Loucy (cell line): Measurements from ENCODE around the gene PKP4.

Experiments
- H2AFZ ChIP-seq: fragments of 200-600 bp; sonication (generic); 2 replicates; pipeline ENCODE4 v1.6.0; 2016; ENCODE audit warnings: antibody characterized with exemption, mild to moderate bottlenecking, low read length, moderate library complexity
- H3F3A ChIP-seq: fragments of 200-600 bp; 2 replicates; pipeline ENCODE4 v1.6.0; 2016; ENCODE audit warnings: antibody characterized with exemption, low read depth, mild to moderate bottlenecking
- H3K27me3 ChIP-seq: fragments of 200-600 bp; sonication (generic); 2 replicates; pipeline ENCODE4 v1.6.1; 2014; ENCODE audit warnings: low read length, mild to moderate bottlenecking; ENCODE audit not compliant: insufficient read depth, poor library complexity, severe bottlenecking
- H3K36me3 ChIP-seq: fragments of 200-600 bp; sonication (generic); 2 replicates; pipeline ENCODE4 v1.6.1; 2016; ENCODE audit warnings: low read length; ENCODE audit not compliant: insufficient read depth
- H3K4me1 ChIP-seq: fragments of 200-600 bp; sonication (generic); 2 replicates; pipeline ENCODE4 v1.5.1; 2014; ENCODE audit warnings: low read length, mild to moderate bottlenecking; ENCODE audit not compliant: insufficient read depth, poor library complexity, severe bottlenecking
- H3K4me2 ChIP-seq: fragments of 200-600 bp; sonication (generic); 2 replicates; pipeline ENCODE4 v1.6.0; 2014; ENCODE audit warnings: antibody characterized with exemption, low read length, low read depth, mild to moderate bottlenecking; ENCODE audit not compliant: poor library complexity, severe bottlenecking
- H3K4me3 ChIP-seq: fragments of 200-600 bp; sonication (generic); 2 replicates; pipeline ENCODE4 v1.5.1; 2014; ENCODE audit warnings: low read length, mild to moderate bottlenecking, mixed read lengths; ENCODE audit not compliant: poor library complexity, severe bottlenecking
- H3K79me2 ChIP-seq: fragments of 200-600 bp; sonication (generic); 2 replicates; pipeline ENCODE4 v1.6.1; 2014; ENCODE audit warnings: low read length; ENCODE audit not compliant: insufficient read depth
- H3K9ac ChIP-seq: fragments of 200-600 bp; sonication (generic); 2 replicates; pipeline ENCODE4 v1.6.0; 2014; ENCODE audit warnings: mild to moderate bottlenecking, low read depth, low read length, moderate library complexity; ENCODE audit not compliant: poor library complexity, severe bottlenecking
- H3K9me2 ChIP-seq: fragments of 200-600 bp; sonication (generic); replicated peaks from 2 replicates; pipeline ENCODE4 v1.6.1; 2016; ENCODE audit warnings: low read depth, low read length, mixed read lengths
- H3K9me3 ChIP-seq: fragments of 200-600 bp; sonication (generic); 2 replicates; pipeline ENCODE4 v1.6.1; 2014; ENCODE audit warnings: mild to moderate bottlenecking, antibody characterized with exemption, low read length, low read depth; ENCODE audit not compliant: insufficient read depth
- H4K20me1 ChIP-seq: fragments of 200-600 bp; sonication (generic); 2 replicates; pipeline ENCODE4 v1.6.0; 2014; ENCODE audit warnings: antibody characterized with exemption, low read length, mild to moderate bottlenecking; ENCODE audit not compliant: insufficient read depth, poor library complexity, severe bottlenecking
- CTCF ChIP-seq: fragments of 200-600 bp; sonication (generic); conservative IDR thresholded peaks from 2 replicates; pipeline ENCODE4 v1.5.1; 2014; ENCODE audit warnings: mild to moderate bottlenecking, antibody characterized with exemption, low read length
- EZH2phosphoT487 ChIP-seq: fragments of 200-600 bp; IDR thresholded peaks from 2 replicates; pipeline ENCODE4 v1.6.1; 2018; ENCODE audit warnings: antibody characterized with exemption, mild to moderate bottlenecking, moderate library complexity, borderline replicate concordance

Gene PKP4

GRCh38 chr2:158728422-158728821 lies 271.7 kb downstream of the PKP4 start:
- Histone ChIP-seq H3K9ac (no peak overlapping the region), H3K27me3 (no peaks in the 10 kb centered on the region), H3F3A (no peaks in the 10 kb centered on the region), H2AFZ (no peak overlapping the region), H4K20me1 (no peaks in the 10 kb centered on the region), H3K4me2 (no peak overlapping the region), H3K9me2 (no peaks in the 10 kb centered on the region), H3K36me3 (no peaks in the 10 kb centered on the region), H3K79me2 (no peaks in the 10 kb centered on the region), H3K4me3 (no peak overlapping the region), H3K4me1 (no peaks in the 10 kb centered on the region), H3K9me3 (no peaks in the 10 kb centered on the region)
- TF ChIP-seq EZH2phosphoT487 (no peak), CTCF (no peak)

GRCh38 chr2:158729451-158729850 lies 272.7 kb downstream of the PKP4 start:
- H4K20me1 ChIP-seq, result no peaks in the 10 kb centered on the region
- no peaks in the 10 kb centered on the region for H3K27me3 ChIP-seq
- no peak overlapping the region for H2AFZ ChIP-seq
- H3K9ac ChIP-seq, result no peak overlapping the region
- H3K9me3 ChIP-seq, result no peaks in the 10 kb centered on the region
- H3K4me1 ChIP-seq, result no peaks in the 10 kb centered on the region
- H3K4me3 ChIP-seq, result no peak overlapping the region
- H3K79me2 ChIP-seq, result no peaks in the 10 kb centered on the region
- TF ChIP-seq EZH2phosphoT487, result no peak
- no peak for TF ChIP-seq CTCF
- no peaks in the 10 kb centered on the region for H3K9me2 ChIP-seq
- H3F3A ChIP-seq, result no peaks in the 10 kb centered on the region
- no peaks in the 10 kb centered on the region for H3K36me3 ChIP-seq
- no peak overlapping the region for H3K4me2 ChIP-seq

- Histone ChIP-seq H3K9me3 (no peaks in the 10 kb centered on the region), H3K4me2 (no peak overlapping the region), H3F3A (no peaks in the 10 kb centered on the region), H3K9ac (no peak overlapping the region), H3K9me2 (no peaks in the 10 kb centered on the region), H3K36me3 (no peaks in the 10 kb centered on the region), H3K4me3 (no peak overlapping the region), H3K27me3 (no peaks in the 10 kb centered on the region), H3K79me2 (no peaks in the 10 kb centered on the region), H2AFZ (no peak overlapping the region), H3K4me1 (no peaks in the 10 kb centered on the region), H4K20me1 (no peaks in the 10 kb centered on the region)
- no peak for TF ChIP-seq EZH2phosphoT487
- TF ChIP-seq CTCF, result no peak
Observed at GRCh38 chr2:158729873-158730620, 273.3 kb downstream of the PKP4 start.
